ENCODE data around the gene BCR.
"Not testable (repeated sequence)": the region's sequence is repeated elsewhere in the genome, so short reads cannot be mapped to it uniquely, and the experiment has no call there.

Gene BCR

GRCh38 chr22:23361676-23362075 is 181.4 kb downstream of the BCR start:
- DNase-seq (ENCODE audit: low read depth), result no peak
- TF ChIP-seq MAX (IDR thresholded peaks at IDR 0.05; ENCODE audit: low read depth, low read length) (no peak), MYC (IDR thresholded peaks at IDR 0.05; ENCODE audit: low read depth, low read length) (no peak), POLR2A (IDR thresholded peaks at IDR 0.05; ENCODE audit: extremely low read depth, insufficient read length) (no peak), CTCF (IDR thresholded peaks at IDR 0.05; ENCODE audit: low read depth, low read length) (no peak)
- no peak overlapping the region for H3K4me3 ChIP-seq (ENCODE audit: low read depth, low read length)

- no peak for DNase-seq (ENCODE audit: low read depth)
- TF ChIP-seq MAX (IDR thresholded peaks at IDR 0.05; ENCODE audit: low read depth, low read length) (no peak), MYC (IDR thresholded peaks at IDR 0.05; ENCODE audit: low read depth, low read length) (no peak), POLR2A (IDR thresholded peaks at IDR 0.05; ENCODE audit: extremely low read depth, insufficient read length) (no peak), CTCF (IDR thresholded peaks at IDR 0.05; ENCODE audit: low read depth, low read length) (no peak)
- H3K4me3 ChIP-seq (ENCODE audit: low read depth, low read length), result no peak overlapping the region
These were observed 183.4 kb downstream of the BCR start for GRCh38 chr22:23363683-23364082.

GRCh38 chr22:23364389-23364788 is 184.1 kb downstream of the BCR start:
- no peak overlapping the region for H3K4me3 ChIP-seq (ENCODE audit: low read depth, low read length)
- TF ChIP-seq POLR2A (IDR thresholded peaks at IDR 0.05; ENCODE audit: extremely low read depth, insufficient read length), result no peak
- no peak for TF ChIP-seq MYC (IDR thresholded peaks at IDR 0.05; ENCODE audit: low read depth, low read length)
- no peak for TF ChIP-seq MAX (IDR thresholded peaks at IDR 0.05; ENCODE audit: low read depth, low read length)
- no peak for TF ChIP-seq CTCF (IDR thresholded peaks at IDR 0.05; ENCODE audit: low read depth, low read length)
- DNase-seq (ENCODE audit: low read depth), result no peak

GRCh38 chr22:23365524-23365923 is 185.2 kb downstream of the BCR start:
- DNase-seq (ENCODE audit: low read depth), result no peak
- TF ChIP-seq MAX (IDR thresholded peaks at IDR 0.05; ENCODE audit: low read depth, low read length) (no peak), MYC (IDR thresholded peaks at IDR 0.05; ENCODE audit: low read depth, low read length) (no peak), CTCF (IDR thresholded peaks at IDR 0.05; ENCODE audit: low read depth, low read length) (no peak), POLR2A (IDR thresholded peaks at IDR 0.05; ENCODE audit: extremely low read depth, insufficient read length) (no peak)
- no peak overlapping the region for H3K4me3 ChIP-seq (ENCODE audit: low read depth, low read length)

- TF ChIP-seq MAX (IDR thresholded peaks at IDR 0.05; ENCODE audit: low read depth, low read length), result no peak
- TF ChIP-seq MYC (IDR thresholded peaks at IDR 0.05; ENCODE audit: low read depth, low read length), result no peak
- TF ChIP-seq POLR2A (IDR thresholded peaks at IDR 0.05; ENCODE audit: extremely low read depth, insufficient read length), result no peak
- TF ChIP-seq CTCF (IDR thresholded peaks at IDR 0.05; ENCODE audit: low read depth, low read length), result no peak
- no peak for DNase-seq (ENCODE audit: low read depth)
- no peak overlapping the region for H3K4me3 ChIP-seq (ENCODE audit: low read depth, low read length)
These were observed 185.7 kb downstream of the BCR start for GRCh38 chr22:23365961-23366360.

GRCh38 chr22:23367196-23367595 is 186.9 kb downstream of the BCR start:
- H3K4me3 ChIP-seq (ENCODE audit: low read depth, low read length); DNase-seq (ENCODE audit: low read depth): not testable (repeated sequence)

Measured in NB4 (cell line).